Central memory CD8-positive, alpha-beta T cell (primary cell): ENCODE measurements around the gene KCNH8.

Source experiments
- ATAC-seq: fragments of 150-1000 bp; cut with Tn5 transposase; replicated peaks from 2 replicates; pipeline ENCODE4 v1.10.0; 2022; ENCODE audit warnings: mild to moderate bottlenecking, moderate FRiP score, moderate number of reproducible peaks; ENCODE audit not compliant: poor library complexity, severe bottlenecking; ENCODE audit errors: extremely low read depth
- DNase-seq, 2 donors: peaks; one replicate each; pipeline ENCODE4 v3.0.0; 2021; ENCODE audit warnings: low spot score in 2 of 2
- H3K27ac Mint-ChIP-seq: one replicate; pipeline ENCODE4 v1.8.0; 2022; ENCODE audit warnings: low read depth, mild to moderate bottlenecking, moderate library complexity, mixed read lengths
- H3K27me3 Mint-ChIP-seq: one replicate; pipeline ENCODE4 v1.8.0; 2022; ENCODE audit warnings: mixed read lengths
- H3K36me3 Mint-ChIP-seq: one replicate; pipeline ENCODE4 v1.8.0; 2022; ENCODE audit warnings: mild to moderate bottlenecking, moderate library complexity, mixed read lengths; ENCODE audit not compliant: insufficient read depth
- H3K4me1 Mint-ChIP-seq: one replicate; pipeline ENCODE4 v1.8.0; 2022; ENCODE audit warnings: mixed read lengths
- H3K4me3 Mint-ChIP-seq: one replicate; pipeline ENCODE4 v1.8.0; 2022; ENCODE audit warnings: mild to moderate bottlenecking, moderate library complexity, mixed read lengths
- H3K9me3 Mint-ChIP-seq: one replicate; pipeline ENCODE4 v1.8.0; 2022; ENCODE audit warnings: mixed read lengths

Gene KCNH8

DNA sequence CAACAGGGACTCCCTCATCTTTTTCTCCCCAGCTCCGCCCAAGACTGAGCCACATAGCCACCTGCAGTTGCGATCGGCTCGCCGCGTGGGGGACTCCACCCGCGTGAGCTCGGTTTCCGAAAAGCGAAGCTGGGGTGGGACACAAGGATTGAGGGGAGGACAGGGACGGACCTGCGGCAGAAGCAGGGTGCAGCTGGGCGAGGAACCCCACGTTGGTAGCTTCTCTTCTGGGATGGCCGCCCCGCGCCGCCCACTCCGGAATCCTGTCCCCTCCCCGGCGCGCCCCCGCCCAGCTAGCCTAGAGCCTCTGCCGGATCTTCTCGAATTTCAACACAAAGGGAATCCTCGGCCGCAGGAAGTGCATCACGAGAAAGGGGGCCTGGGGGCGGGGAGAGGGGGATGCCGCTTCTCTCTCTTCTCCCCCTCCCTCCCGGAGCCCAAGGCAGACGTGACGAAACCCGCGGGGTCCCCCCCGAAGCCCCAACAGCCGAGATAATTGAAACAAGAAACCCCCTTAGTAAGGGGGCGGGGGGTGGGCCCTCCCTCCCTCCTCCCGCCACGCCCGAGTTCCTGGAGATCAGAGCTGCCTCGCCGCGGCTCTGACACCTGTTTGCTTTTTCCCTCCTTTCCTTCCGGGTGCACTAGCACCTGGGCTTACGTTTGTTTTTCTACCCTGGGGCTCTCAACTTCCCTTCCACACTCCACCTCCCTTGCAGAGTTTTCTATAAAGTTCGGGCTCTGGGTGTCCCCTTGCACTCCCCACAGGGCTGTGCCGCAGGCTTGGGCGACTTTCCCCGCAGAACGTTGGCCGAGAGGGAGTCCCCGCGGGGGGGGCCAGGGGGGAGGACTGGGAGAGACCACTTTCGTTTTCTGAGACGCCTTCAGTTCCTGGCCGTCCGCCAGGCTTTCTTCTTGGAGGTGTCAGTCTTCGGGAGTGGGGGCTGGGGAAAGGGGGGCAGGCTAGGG lies 1.3 kb upstream of the KCNH8 start:
- Mint-ChIP-seq H3K27me3 (peaks cover 18% of the 10 kb centered on the region), H3K4me1 (peaks cover 24% of the 10 kb centered on the region), H3K27ac (peak overlapping the region; percentile 71), H3K4me3 (peak overlapping the region; percentile 89), H3K9me3 (no peaks in the 10 kb centered on the region), H3K36me3 (peaks cover 4% of the 10 kb centered on the region)
- DNase-seq (peak; percentile 31 to 54), ATAC-seq (peak; percentile 64)

DNA sequence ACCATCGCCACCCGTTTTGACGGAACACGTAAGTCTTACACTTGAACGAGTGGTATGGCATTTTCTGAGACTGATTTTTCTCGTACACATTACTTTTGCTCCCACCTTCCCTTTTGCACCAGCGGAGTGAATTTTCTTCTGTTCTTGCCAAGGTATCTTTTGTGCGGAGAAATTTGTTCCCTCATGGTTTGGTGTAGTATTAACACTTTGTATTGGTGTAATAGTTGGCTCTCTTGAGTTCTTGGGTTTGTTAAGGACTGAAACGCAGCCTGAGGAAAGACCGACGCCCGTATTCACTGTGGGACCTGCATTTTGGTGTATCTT lies 420 bp downstream of the KCNH8 start:
- Mint-ChIP-seq H3K4me3 (peak overlapping the region; percentile 89), H3K4me1 (peaks cover 24% of the 10 kb centered on the region), H3K27ac (no peak overlapping the region), H3K9me3 (no peaks in the 10 kb centered on the region), H3K36me3 (peaks cover 4% of the 10 kb centered on the region), H3K27me3 (peaks cover 10% of the 10 kb centered on the region)
- no peak for DNase-seq
- no peak for ATAC-seq

DNA sequence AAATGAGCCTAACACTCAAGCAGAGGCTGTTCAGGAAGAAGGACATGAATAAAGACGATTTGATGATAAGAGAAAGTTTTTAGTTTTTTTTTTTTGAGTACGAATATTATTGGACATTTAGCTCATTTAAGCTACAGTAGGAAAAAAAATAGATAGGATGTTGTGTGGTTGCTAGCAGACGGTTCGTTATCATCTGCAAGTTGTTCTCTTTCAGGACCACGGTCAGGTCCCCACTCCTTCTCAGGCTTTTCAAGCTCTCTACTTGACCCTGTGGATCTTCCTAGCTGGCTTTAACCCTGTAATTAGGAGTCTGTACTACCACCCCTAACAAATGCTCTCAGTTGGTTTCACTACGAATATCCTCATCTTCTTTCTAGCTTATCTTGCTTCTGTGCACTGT lies 1.1 kb downstream of the KCNH8 start:
- Mint-ChIP-seq H3K36me3 (peaks cover 4% of the 10 kb centered on the region), H3K9me3 (no peaks in the 10 kb centered on the region), H3K4me3 (no peak overlapping the region), H3K4me1 (peaks cover 24% of the 10 kb centered on the region), H3K27me3 (peaks cover 10% of the 10 kb centered on the region), H3K27ac (no peak overlapping the region)
- ATAC-seq (no peak), DNase-seq (no peak)

DNA sequence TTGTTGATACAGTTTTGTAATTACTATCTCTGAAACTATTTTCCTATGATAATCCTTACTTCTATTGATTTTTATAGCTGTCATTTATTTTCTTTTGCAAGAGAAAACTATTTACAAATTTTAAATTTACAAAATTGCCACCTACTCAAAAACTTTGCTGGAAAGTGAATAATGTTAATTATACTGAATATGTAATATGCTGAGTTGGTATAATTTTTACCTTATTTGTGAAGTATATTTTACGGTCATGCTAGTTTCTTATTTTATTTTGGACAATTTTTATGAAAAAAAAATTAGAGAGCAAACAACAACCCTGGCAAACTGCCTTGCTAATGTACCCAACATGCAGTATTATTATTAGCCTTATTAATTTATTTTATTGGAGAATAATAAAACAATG lies 2.9 kb downstream of the KCNH8 start:
- peaks cover 4% of the 10 kb centered on the region for H3K36me3 Mint-ChIP-seq
- H3K9me3 Mint-ChIP-seq: no peaks in the 10 kb centered on the region
- no peak overlapping the region for H3K27ac Mint-ChIP-seq
- ATAC-seq (no peak), DNase-seq (no peak)
- H3K4me3 Mint-ChIP-seq: no peak overlapping the region
- H3K27me3 Mint-ChIP-seq: peaks cover 22% of the 10 kb centered on the region
- peaks cover 20% of the 10 kb centered on the region for H3K4me1 Mint-ChIP-seq

DNA sequence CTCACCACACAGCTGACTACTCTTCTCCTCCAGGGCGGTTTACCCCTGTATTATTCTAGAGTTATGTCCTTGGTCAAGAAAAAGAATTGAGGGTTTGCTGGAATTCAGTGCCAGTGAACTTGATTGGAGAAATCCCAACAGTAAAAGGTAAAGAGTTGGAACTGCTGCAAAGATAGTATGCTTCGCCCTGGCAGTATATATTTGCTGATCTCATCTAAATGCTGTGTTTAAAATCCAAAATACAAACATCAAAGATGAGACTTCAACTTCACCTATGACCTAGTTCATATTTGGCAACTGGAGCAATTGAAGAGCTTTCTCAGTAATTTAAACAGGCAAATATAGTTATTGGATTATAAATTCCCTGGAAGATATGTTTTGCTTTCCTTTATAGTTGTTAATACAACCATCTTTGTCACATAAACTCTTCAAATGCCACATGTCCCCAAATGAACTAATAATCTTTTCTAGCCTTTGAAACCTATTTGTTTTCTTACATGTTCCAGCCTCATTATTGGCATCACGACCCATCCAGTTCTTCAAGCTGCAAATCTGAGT lies 6.5 kb downstream of the KCNH8 start:
- Mint-ChIP-seq H3K4me1 (no peaks in the 10 kb centered on the region), H3K27ac (no peak overlapping the region), H3K27me3 (peaks cover 12% of the 10 kb centered on the region), H3K36me3 (no peaks in the 10 kb centered on the region), H3K4me3 (no peak overlapping the region), H3K9me3 (no peaks in the 10 kb centered on the region)
- ATAC-seq (no peak), DNase-seq (no peak)

DNA sequence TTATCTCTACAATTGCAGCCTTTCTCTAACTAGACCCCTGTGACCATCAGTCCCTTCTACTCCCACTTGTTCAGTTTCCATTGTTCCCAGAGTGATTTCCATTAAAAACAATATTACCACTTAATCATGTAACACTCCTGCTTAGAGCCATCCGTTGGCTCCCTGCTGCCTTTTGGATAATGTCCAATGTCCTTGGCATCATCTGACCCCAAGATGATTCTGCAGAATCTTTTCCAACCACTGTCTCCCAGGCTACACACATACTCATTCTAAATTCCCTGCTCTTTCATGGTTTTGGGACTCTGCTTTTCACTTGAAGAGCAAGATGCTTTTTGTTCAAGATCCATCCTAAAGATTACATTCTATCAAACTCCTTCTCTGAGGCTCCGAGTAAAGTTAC lies 7.1 kb downstream of the KCNH8 start:
- Mint-ChIP-seq H3K4me3 (no peak overlapping the region), H3K36me3 (no peaks in the 10 kb centered on the region), H3K9me3 (no peaks in the 10 kb centered on the region), H3K4me1 (no peaks in the 10 kb centered on the region), H3K27me3 (peaks cover 12% of the 10 kb centered on the region), H3K27ac (no peak overlapping the region)
- DNase-seq (no peak), ATAC-seq (no peak)

DNA sequence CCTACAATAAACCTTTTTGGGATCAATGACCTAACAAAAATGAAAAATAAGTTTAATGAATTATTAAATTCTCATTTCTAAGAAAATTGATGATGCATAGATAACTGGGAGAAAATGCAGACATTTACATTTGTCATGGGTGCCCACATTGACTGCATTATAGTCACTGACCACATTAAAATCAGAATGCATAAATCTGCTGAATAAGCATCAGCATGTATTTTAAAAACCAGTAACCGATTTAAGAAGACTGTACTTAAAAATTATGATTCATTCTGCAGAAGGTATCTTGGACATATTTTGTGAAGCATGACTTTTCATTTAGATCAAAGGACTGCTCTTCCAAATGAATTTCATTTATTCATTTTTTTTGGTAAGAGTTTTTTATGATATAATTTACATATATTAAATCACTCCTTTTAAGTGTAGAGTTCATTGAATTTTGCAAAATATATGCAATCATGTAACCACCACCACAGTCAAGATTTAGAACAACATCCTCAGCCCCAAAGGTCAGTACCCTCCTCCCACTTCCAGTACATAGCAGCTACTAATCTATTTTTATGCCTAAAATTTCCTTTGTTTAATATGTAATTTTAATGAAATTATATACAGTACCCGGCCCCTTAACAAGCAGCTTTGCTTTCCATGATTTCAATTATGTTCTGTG lies 11.8 kb downstream of the KCNH8 start:
- Mint-ChIP-seq H3K4me1 (no peaks in the 10 kb centered on the region), H3K9me3 (no peaks in the 10 kb centered on the region), H3K36me3 (no peaks in the 10 kb centered on the region), H3K27me3 (peaks cover 10% of the 10 kb centered on the region), H3K27ac (no peak overlapping the region), H3K4me3 (no peak overlapping the region)
- ATAC-seq (no peak), DNase-seq (no peak)

DNA sequence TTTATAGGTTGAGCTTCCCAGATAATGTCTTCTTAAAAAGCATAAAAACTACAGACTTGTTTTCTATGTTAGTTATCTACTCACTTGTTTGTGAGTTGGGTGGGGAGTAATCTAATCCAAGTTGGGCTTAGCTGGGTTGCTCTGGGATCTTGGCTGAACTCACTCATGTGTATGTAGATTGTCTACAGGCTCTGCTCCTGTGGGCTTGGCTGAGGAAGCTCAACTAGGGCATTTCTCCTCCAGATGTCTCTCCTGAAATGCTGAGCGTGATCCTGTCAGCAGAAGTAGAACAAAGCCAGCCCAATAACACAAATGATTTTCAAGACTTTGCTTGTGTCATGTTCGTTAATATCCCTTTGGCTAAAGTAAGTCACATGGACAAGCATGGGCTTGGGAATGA lies 17.3 kb downstream of the KCNH8 start:
- Mint-ChIP-seq H3K4me1 (no peaks in the 10 kb centered on the region), H3K27me3 (no peaks in the 10 kb centered on the region), H3K27ac (no peak overlapping the region), H3K4me3 (no peak overlapping the region), H3K36me3 (no peaks in the 10 kb centered on the region), H3K9me3 (no peaks in the 10 kb centered on the region)
- ATAC-seq (no peak), DNase-seq (no peak)

DNA sequence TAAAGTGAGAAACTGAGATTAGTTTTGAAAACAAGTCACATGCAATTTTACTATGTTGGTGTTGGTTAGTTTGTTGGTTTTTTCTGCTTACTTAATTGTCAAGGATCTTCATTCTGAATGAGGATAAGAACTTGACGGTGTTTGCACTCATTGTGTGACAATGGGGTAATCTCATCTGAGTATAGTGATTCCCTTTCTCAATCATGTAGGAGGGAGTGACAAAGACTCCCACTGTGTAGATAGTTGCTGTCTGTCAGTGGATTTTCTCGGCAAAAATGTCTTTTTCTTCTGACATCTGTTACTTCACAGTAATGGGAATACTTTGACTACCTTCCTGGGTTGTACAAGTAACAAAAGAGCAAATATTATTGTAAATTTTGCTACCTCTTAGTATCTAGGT lies 23.5 kb downstream of the KCNH8 start:
- no peaks in the 10 kb centered on the region for H3K27me3 Mint-ChIP-seq
- DNase-seq (no peak), ATAC-seq (no peak)
- H3K4me3 Mint-ChIP-seq: no peak overlapping the region
- no peaks in the 10 kb centered on the region for H3K9me3 Mint-ChIP-seq
- no peak overlapping the region for H3K27ac Mint-ChIP-seq
- no peaks in the 10 kb centered on the region for H3K4me1 Mint-ChIP-seq
- no peaks in the 10 kb centered on the region for H3K36me3 Mint-ChIP-seq

DNA sequence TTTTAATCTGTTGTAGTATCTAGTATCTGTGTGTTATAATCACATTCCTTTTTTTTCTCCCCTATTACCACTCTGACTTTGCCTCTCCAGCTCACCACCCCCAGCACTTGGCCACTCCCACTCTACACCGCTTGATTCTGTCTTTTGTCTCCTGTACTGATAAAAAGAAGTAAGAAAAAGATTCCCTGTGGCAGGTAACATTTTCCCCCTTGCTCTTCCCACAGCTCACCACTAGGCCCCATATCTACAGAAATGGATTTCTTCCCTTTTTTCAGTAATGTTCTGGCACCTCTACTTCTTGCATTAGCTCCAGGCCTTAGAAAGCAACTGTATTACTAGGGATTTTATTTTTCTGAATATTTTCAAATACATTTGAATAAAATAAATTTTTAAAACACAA lies 25.6 kb downstream of the KCNH8 start:
- ATAC-seq (no peak), DNase-seq (no peak)
- Mint-ChIP-seq H3K27ac (no peak overlapping the region), H3K9me3 (no peaks in the 10 kb centered on the region), H3K4me3 (no peak overlapping the region), H3K4me1 (no peaks in the 10 kb centered on the region), H3K27me3 (no peaks in the 10 kb centered on the region), H3K36me3 (peaks cover 2% of the 10 kb centered on the region)

DNA sequence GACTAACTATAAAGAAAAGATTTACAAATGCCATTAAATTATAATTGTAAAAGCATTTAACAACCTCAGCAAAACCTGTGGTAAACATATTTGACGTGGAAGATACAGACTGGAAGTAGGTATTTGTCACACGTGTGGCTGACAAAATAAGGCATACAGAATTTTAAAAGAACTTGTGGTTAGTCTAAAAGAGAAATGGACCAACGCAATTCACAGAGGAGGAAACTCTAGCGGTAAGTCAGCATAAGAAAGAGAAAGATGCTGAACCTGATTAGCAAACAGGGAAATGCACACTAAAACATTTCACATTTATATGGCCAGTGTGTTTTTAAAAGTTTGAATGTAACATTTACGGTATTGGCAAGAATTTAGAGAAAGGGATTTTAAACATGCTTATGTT lies 35.3 kb downstream of the KCNH8 start:
- H3K9me3 Mint-ChIP-seq: no peaks in the 10 kb centered on the region
- H3K4me1 Mint-ChIP-seq: no peaks in the 10 kb centered on the region
- H3K4me3 Mint-ChIP-seq: no peak overlapping the region
- H3K27me3 Mint-ChIP-seq: no peaks in the 10 kb centered on the region
- no peaks in the 10 kb centered on the region for H3K36me3 Mint-ChIP-seq
- ATAC-seq (no peak), DNase-seq (no peak)
- H3K27ac Mint-ChIP-seq: no peak overlapping the region

DNA sequence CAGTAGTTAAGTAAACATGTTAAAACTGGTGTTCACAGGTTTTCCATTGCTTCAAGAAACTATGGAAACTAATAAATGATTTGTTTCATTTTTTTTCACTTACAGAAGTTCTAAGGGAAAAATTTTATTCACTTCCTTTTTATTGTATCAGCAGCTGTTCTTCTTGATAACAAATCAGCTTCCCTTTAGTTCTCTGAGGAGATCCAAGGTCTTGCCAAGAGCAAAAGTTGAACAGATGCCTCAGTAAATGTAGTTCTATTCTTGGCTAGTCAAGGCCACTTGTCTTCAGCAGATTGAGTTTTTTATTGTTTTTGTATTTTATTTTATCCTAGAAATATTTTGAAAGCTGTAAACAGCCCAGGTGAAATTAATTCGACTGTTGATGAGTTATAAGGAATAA lies 41.8 kb downstream of the KCNH8 start:
- ATAC-seq (no peak), DNase-seq (no peak)
- Mint-ChIP-seq H3K4me1 (no peaks in the 10 kb centered on the region), H3K27ac (no peak overlapping the region), H3K4me3 (no peak overlapping the region), H3K9me3 (no peaks in the 10 kb centered on the region), H3K36me3 (no peaks in the 10 kb centered on the region), H3K27me3 (no peaks in the 10 kb centered on the region)

DNA sequence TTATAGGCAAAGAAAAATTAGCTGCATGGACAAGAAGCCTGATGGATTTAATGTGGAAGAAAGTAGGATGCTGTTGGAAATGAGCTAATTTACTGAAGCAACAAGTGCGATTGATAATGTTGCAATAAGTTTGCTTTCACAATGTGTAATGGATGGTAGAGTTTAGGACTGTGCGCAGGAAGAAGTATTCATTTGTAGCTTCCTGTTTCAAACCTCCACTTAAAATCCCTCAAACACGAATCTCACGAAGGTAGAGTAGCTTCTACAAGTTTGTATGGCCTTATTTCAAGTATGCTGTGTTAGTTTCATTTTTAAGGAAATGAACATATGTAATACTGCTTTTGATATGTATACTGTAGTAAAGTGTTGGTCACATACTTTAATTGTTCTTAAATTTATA lies 42.3 kb downstream of the KCNH8 start:
- Mint-ChIP-seq H3K36me3 (no peaks in the 10 kb centered on the region), H3K4me1 (no peaks in the 10 kb centered on the region), H3K27me3 (no peaks in the 10 kb centered on the region), H3K4me3 (no peak overlapping the region), H3K27ac (no peak overlapping the region), H3K9me3 (no peaks in the 10 kb centered on the region)
- ATAC-seq (no peak), DNase-seq (no peak)
